ENCODE results near the gene HTR1D. TPM values are rescaled to one million over a fixed set of nuclear protein-coding genes. Genes with fewer than 3 reads are reported as not detected.

Gene HTR1D
- total RNA-seq, 2 donors from 2014 or later = not detected

- no peak overlapping the region for H3K27ac ChIP-seq
- H3K27me3 ChIP-seq = no peaks in the 10 kb centered on the region
- H3K4me3 ChIP-seq = no peak overlapping the region
- no peaks in the 10 kb centered on the region for H3K36me3 ChIP-seq
- DNase-seq (ENCODE audit: low spot score) = no peak
- H3K9me3 ChIP-seq = no peaks in the 10 kb centered on the region
- peaks cover 0 to 6% of the 10 kb centered on the region in 2 donors for H3K4me1 ChIP-seq
- TF ChIP-seq CTCF (IDR thresholded peaks at IDR 0.05) = no peak
Measured at GRCh38 chr1:23185381-23185780, 31.9 kb downstream of the HTR1D start.

- Histone ChIP-seq H3K27ac (no peak overlapping the region), H3K36me3 (no peaks in the 10 kb centered on the region), H3K27me3 (no peaks in the 10 kb centered on the region), H3K9me3 (no peaks in the 10 kb centered on the region), H3K4me1 (peaks cover 0 to 6% of the 10 kb centered on the region in 2 donors), H3K4me3 (peak overlapping the region in 1 of 2 donors; percentile 41)
- DNase-seq (ENCODE audit: low spot score) = no peak
- TF ChIP-seq CTCF (IDR thresholded peaks at IDR 0.05) = peak; percentile 69 to 90
Measured at GRCh38 chr1:23184212-23184934, 32.9 kb downstream of the HTR1D start.

DNA sequence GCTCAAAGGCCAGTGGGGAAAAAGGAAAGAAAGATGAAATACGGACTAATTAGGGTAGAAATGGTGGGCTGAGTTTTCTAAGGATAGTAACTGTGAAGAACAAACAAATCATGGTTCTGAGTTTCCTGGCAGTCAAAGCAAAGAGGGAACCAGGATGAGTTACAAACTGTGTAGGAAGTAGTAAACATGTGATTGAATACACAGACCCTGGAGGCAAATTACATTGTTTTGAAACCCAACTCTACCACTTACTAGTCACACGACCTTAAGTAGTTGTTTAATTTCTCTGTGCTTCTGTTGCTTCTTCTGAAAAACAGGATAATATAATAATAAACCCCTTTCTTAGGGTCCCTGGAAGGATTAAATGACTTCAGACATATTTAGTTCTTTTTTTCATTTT, 37.4 kb downstream of the HTR1D start:
- H3K27me3 ChIP-seq = no peaks in the 10 kb centered on the region
- peaks cover 0 to 28% of the 10 kb centered on the region in 2 donors for H3K4me1 ChIP-seq
- TF ChIP-seq CTCF (IDR thresholded peaks at IDR 0.05) = no peak
- DNase-seq (ENCODE audit: low spot score) = no peak
- no peaks in the 10 kb centered on the region for H3K9me3 ChIP-seq
- no peaks in the 10 kb centered on the region for H3K36me3 ChIP-seq
- no peak overlapping the region for H3K4me3 ChIP-seq
- no peak overlapping the region for H3K27ac ChIP-seq

DNA sequence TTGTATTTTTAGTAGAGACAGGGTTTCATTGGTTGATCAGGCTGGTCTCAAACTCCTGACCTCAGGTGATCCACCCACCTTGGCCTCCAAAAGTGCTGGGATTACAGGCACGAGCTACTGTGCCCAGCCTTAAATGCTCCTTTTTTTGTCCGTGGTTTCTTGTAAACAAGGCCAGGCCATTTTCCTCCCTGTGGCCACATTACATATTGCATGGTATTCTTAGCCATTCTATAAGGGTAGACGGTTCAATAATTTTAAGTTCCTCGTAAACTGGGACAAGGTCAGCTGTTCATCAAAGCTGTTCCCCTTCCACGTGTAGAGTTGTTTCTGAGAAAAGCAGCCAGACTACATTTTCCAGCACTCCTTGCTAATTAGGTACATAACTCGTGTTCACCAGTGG, 38.4 kb downstream of the HTR1D start:
- Histone ChIP-seq H3K4me3 (no peak overlapping the region), H3K27me3 (no peaks in the 10 kb centered on the region), H3K36me3 (no peaks in the 10 kb centered on the region), H3K4me1 (peaks cover 0 to 22% of the 10 kb centered on the region in 2 donors), H3K27ac (peak overlapping the region; percentile 89 to 94), H3K9me3 (no peaks in the 10 kb centered on the region)
- peak in 1 of 2 donors; percentile 58 for TF ChIP-seq CTCF (IDR thresholded peaks at IDR 0.05)
- no peak for DNase-seq (ENCODE audit: low spot score)

- Histone ChIP-seq H3K9me3 (no peaks in the 10 kb centered on the region), H3K36me3 (no peaks in the 10 kb centered on the region), H3K27ac (peak overlapping the region; percentile 89 to 94), H3K4me1 (peaks cover 0 to 22% of the 10 kb centered on the region in 2 donors), H3K27me3 (no peaks in the 10 kb centered on the region), H3K4me3 (peak overlapping the region; percentile 51 to 63)
- no peak for TF ChIP-seq CTCF (IDR thresholded peaks at IDR 0.05)
- no peak for DNase-seq (ENCODE audit: low spot score)
Measured at GRCh38 chr1:23178414-23178813, 38.9 kb downstream of the HTR1D start.

All from right atrium auricular region (tissue), 2 donors.